Thoracic aorta (tissue), 2 donors: ENCODE data around the gene ATIC. TPM values are rescaled to one million over a fixed set of nuclear protein-coding genes. Genes with fewer than 3 reads are reported as not detected.

Source experiments
- ATAC-seq: fragments of 150-250 bp; one replicate; pipeline ENCODE4 v1.8.0; 2017; ENCODE audit warnings: low read depth; ENCODE audit not compliant: insufficient number of reproducible peaks, low FRiP score
- DNase-seq: peaks from one replicate; pipeline ENCODE4 v3.0.0-alpha.2; 2020; ENCODE audit warnings: low spot score
- H3K27ac ChIP-seq, 2 donors: fragments of 200-600 bp; sonication (generic); 1 replicate in 1 of 2; 2 replicates in 1 of 2; pipeline ENCODE4 v1.5.1; 2016; ENCODE audit warnings: mild to moderate bottlenecking in 2 of 2, moderate library complexity in 2 of 2
- H3K27me3 ChIP-seq: fragments of 200-600 bp; sonication (generic); replicated peaks from 2 replicates; pipeline ENCODE4 v1.6.0; 2016; ENCODE audit warnings: mild to moderate bottlenecking; ENCODE audit not compliant: insufficient read depth
- H3K36me3 ChIP-seq: fragments of 200-600 bp; sonication (generic); one replicate; pipeline ENCODE4 v1.5.1; 2016
- H3K4me1 ChIP-seq, 2 donors: fragments of 200-600 bp; sonication (generic); 1 replicate in 1 of 2; 2 replicates in 1 of 2; pipeline versions ENCODE4 v1.5.1 to v1.6.0; 2016; ENCODE audit warnings: low read depth in 2 of 2, mild to moderate bottlenecking in 1 of 2; ENCODE audit not compliant: control insufficient read depth in 1 of 2
- H3K4me3 ChIP-seq: fragments of 200-600 bp; sonication (generic); 2 replicates; pipeline ENCODE4 v1.5.1; 2016; ENCODE audit warnings: mild to moderate bottlenecking
- H3K9me3 ChIP-seq: fragments of 200-600 bp; sonication (generic); 2 replicates; pipeline ENCODE4 v1.5.1; 2016
- CTCF ChIP-seq: fragments of 200-600 bp; sonication (generic); IDR thresholded peaks from one replicate; pipeline ENCODE4 v1.5.1; 2019; ENCODE audit warnings: antibody characterized with exemption
- total RNA-seq, 2 donors: library from RNA; depleted of rRNA; stranded (reverse); fragments of >200 nt; gene quantifications; one replicate each; pipeline versions ENCODE4 v1.1.0 to v1.2.3, GENCODE V29; 2016

Gene ATIC
- total RNA-seq, 2 donors from 2014 or later = 26.3 to 30.2 TPM

GRCh38 chr2:215314896-215315295, 3.0 kb downstream of the ATIC start:
- peaks cover 2 to 18% of the 10 kb centered on the region in 2 donors for H3K4me1 ChIP-seq
- TF ChIP-seq CTCF = no peak
- H3K27me3 ChIP-seq = no peaks in the 10 kb centered on the region
- no peaks in the 10 kb centered on the region for H3K9me3 ChIP-seq
- ATAC-seq (no peak), DNase-seq (no peak)
- peaks cover 9% of the 10 kb centered on the region for H3K36me3 ChIP-seq
- H3K27ac ChIP-seq = no peak overlapping the region
- H3K4me3 ChIP-seq = no peak overlapping the region

- H3K4me3 ChIP-seq = no peak overlapping the region
- no peak for DNase-seq
- no peak for TF ChIP-seq CTCF
- ATAC-seq = no peak
- no peak overlapping the region for H3K27ac ChIP-seq
- H3K27me3 ChIP-seq = no peaks in the 10 kb centered on the region
- peaks cover 2 to 18% of the 10 kb centered on the region in 2 donors for H3K4me1 ChIP-seq
- peaks cover 9% of the 10 kb centered on the region for H3K36me3 ChIP-seq
- no peaks in the 10 kb centered on the region for H3K9me3 ChIP-seq
These were observed 3.4 kb downstream of the ATIC start for GRCh38 chr2:215315301-215315700.

- Histone ChIP-seq H3K4me3 (no peak overlapping the region), H3K9me3 (no peaks in the 10 kb centered on the region), H3K4me1 (peaks cover 0 to 14% of the 10 kb centered on the region in 2 donors), H3K27me3 (no peaks in the 10 kb centered on the region), H3K27ac (no peak overlapping the region), H3K36me3 (peaks cover 17% of the 10 kb centered on the region)
- DNase-seq (no peak), ATAC-seq (no peak)
- TF ChIP-seq CTCF = no peak
These were observed 4.5 kb downstream of the ATIC start for GRCh38 chr2:215316336-215316735.

- Histone ChIP-seq H3K4me3 (no peak overlapping the region), H3K4me1 (peaks cover 0 to 6% of the 10 kb centered on the region in 2 donors), H3K9me3 (no peaks in the 10 kb centered on the region), H3K27ac (no peak overlapping the region), H3K27me3 (no peaks in the 10 kb centered on the region), H3K36me3 (peaks cover 24% of the 10 kb centered on the region)
- no peak for DNase-seq
- ATAC-seq = no peak
- TF ChIP-seq CTCF = no peak
These were observed 7.6 kb downstream of the ATIC start for GRCh38 chr2:215319500-215319899.

GRCh38 chr2:215320102-215320501, 8.2 kb downstream of the ATIC start:
- Histone ChIP-seq H3K4me1 (peaks cover 0 to 6% of the 10 kb centered on the region in 2 donors), H3K27me3 (no peaks in the 10 kb centered on the region), H3K9me3 (no peaks in the 10 kb centered on the region), H3K4me3 (no peak overlapping the region), H3K27ac (no peak overlapping the region), H3K36me3 (peaks cover 26% of the 10 kb centered on the region)
- ATAC-seq (no peak), DNase-seq (no peak)
- TF ChIP-seq CTCF = no peak
